Mammary epithelial cell (primary cell): ENCODE results near the gene ANGPTL1.

Experiments
- EZH2 ChIP-seq: IDR thresholded peaks from 2 replicates; pipeline ENCODE4 v1.6.1; 2012; ENCODE audit warnings: low read length, inconsistent platforms, borderline replicate concordance
- TF ChIP-seq, protein P1 (sequence below), 2 donors: IDR thresholded peaks in 1 of 2; conservative IDR thresholded peaks in 1 of 2; 2 replicates each; pipeline ENCODE4 v1.5.1; 2011 to 2012; ENCODE audit warnings: inconsistent platforms in 2 of 2, low read length in 2 of 2, mild to moderate bottlenecking in 2 of 2, control low read depth in 1 of 2, low read depth in 1 of 2; ENCODE audit not compliant: insufficient read depth in 1 of 2; ENCODE audit errors: extremely low read depth in 1 of 2

DNA sequence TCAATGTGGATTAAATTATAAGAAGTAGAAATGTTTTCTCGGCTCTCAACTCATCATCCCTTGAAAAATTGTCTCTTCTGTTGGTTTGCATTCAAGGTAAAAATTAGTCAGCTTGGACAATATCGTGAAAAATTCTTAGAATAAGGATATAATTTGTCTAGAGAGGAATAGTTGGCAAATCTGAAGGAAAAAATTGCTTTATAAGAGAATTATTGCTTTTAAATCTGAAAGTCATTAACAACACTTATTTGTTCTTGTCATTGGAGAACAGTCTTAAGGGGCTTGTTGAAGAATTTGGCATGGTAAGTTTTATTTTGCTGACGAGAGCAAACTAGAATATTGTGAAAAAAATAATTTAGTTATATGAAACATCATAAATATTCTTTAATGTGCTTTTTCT is 26.4 kb downstream of the ANGPTL1 start:
- TF ChIP-seq, protein P1, sequence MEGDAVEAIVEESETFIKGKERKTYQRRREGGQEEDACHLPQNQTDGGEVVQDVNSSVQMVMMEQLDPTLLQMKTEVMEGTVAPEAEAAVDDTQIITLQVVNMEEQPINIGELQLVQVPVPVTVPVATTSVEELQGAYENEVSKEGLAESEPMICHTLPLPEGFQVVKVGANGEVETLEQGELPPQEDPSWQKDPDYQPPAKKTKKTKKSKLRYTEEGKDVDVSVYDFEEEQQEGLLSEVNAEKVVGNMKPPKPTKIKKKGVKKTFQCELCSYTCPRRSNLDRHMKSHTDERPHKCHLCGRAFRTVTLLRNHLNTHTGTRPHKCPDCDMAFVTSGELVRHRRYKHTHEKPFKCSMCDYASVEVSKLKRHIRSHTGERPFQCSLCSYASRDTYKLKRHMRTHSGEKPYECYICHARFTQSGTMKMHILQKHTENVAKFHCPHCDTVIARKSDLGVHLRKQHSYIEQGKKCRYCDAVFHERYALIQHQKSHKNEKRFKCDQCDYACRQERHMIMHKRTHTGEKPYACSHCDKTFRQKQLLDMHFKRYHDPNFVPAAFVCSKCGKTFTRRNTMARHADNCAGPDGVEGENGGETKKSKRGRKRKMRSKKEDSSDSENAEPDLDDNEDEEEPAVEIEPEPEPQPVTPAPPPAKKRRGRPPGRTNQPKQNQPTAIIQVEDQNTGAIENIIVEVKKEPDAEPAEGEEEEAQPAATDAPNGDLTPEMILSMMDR (conservative IDR thresholded peaks at IDR 0.05 in 1 of 2, IDR thresholded peaks at IDR 0.05 in 1 of 2; ENCODE audit: extremely low read depth in 1 of 2, insufficient read depth in 1 of 2, low read depth in 1 of 2, low read length in 2 of 2), result no peak
- TF ChIP-seq EZH2, result no peak
